HEK293 (cell line): Measurements from ENCODE around the gene KRTAP19-3.

Source experiments
- CTCF ChIA-PET: fragments of 350-600 bp; formaldehyde crosslinking; extraction: SDS; loops from one replicate; lab custom pipeline; 2021; ENCODE audit warnings: antibody characterized with exemption; lab: Yijun Ruan, JAX
- POLR2A ChIA-PET: fragments of 300-600 bp; formaldehyde crosslinking; extraction: SDS; loops from one replicate; lab custom pipeline; 2020; ENCODE audit warnings: antibody characterized with exemption, inconsistent platforms; lab: Yijun Ruan, JAX
- H3K27ac ChIP-seq: fragments of 200-500 bp; sonication (Bioruptor generic); 2 replicates; pipeline ENCODE4 v1.5.1; 2014; ENCODE audit warnings: low read depth, low read length, control low read depth, inconsistent platforms; ENCODE audit errors: extremely low read depth
- H3K36me3 ChIP-seq, 2 experiments: fragments of 200-500 bp in 1 of 2; sonication (Bioruptor generic) in 1 of 2; 1 replicate in 1 of 2; 2 replicates in 1 of 2; pipeline ENCODE4 v1.5.1; 2014 to 2017; ENCODE audit warnings: inconsistent platforms in 2 of 2, low read length in 2 of 2; ENCODE audit not compliant: control insufficient read depth in 2 of 2, insufficient read depth in 1 of 2
- H3K4me1 ChIP-seq: fragments of 200-500 bp; sonication (Bioruptor generic); 2 replicates; pipeline ENCODE4 v1.5.1; 2014; ENCODE audit warnings: mild to moderate bottlenecking, low read length, inconsistent platforms; ENCODE audit not compliant: control insufficient read depth, insufficient read depth
- H3K4me3 ChIP-seq: 2 replicates; pipeline ENCODE4 v1.5.1; 2011; ENCODE audit warnings: low read depth, mild to moderate bottlenecking, control low read depth, low read length, moderate library complexity
- H3K9me3 ChIP-seq: fragments of 200-500 bp; sonication (Bioruptor generic); 2 replicates; pipeline ENCODE4 v1.5.1; 2014; ENCODE audit warnings: low read depth, low read length, inconsistent platforms; ENCODE audit not compliant: control insufficient read depth, insufficient read depth
- GLI2 ChIP-seq: fragments of 450-650 bp; formaldehyde crosslinking; IDR thresholded peaks from 2 replicates; pipeline ENCODE4; 2017; ENCODE audit warnings: missing biosample characterization, missing genetic modification characterization, low read depth, borderline replicate concordance
- GLI4 ChIP-seq: fragments of 450-650 bp; formaldehyde crosslinking; IDR thresholded peaks from 2 replicates; pipeline ENCODE4 v1.5.1; 2016; ENCODE audit warnings: missing biosample characterization, missing genetic modification characterization
- SCRT2 ChIP-seq: fragments of 450-650 bp; formaldehyde crosslinking; IDR thresholded peaks from 2 replicates; pipeline ENCODE4 v1.5.1; 2016; ENCODE audit warnings: missing biosample characterization, missing genetic modification characterization
- ZNF121 ChIP-seq: fragments of 450-650 bp; formaldehyde crosslinking; IDR thresholded peaks from 2 replicates; pipeline ENCODE4 v1.5.1; 2016; ENCODE audit warnings: missing biosample characterization, missing genetic modification characterization
- ZNF140 ChIP-seq: fragments of 450-650 bp; formaldehyde crosslinking; IDR thresholded peaks from 2 replicates; pipeline ENCODE4 v1.5.1; 2016; ENCODE audit warnings: missing biosample characterization, missing genetic modification characterization
- ZSCAN16 ChIP-seq: fragments of 450-650 bp; formaldehyde crosslinking; IDR thresholded peaks from 2 replicates; pipeline ENCODE4 v1.5.1; 2016; ENCODE audit warnings: missing biosample characterization, missing genetic modification characterization

KRTAP19-3 gene

GRCh38 chr21:30443226-30443625 lies 48.6 kb downstream of the KRTAP19-3 start:
- TF ChIP-seq GLI2: no peak
- no peak for TF ChIP-seq SCRT2 (tag by site-specific recombination)
- no peak for TF ChIP-seq ZNF140 (tag by site-specific recombination)
- TF ChIP-seq GLI4 (tag by site-specific recombination): no peak
- no peak for TF ChIP-seq ZNF121 (tag by site-specific recombination)
- TF ChIP-seq ZSCAN16 (tag by site-specific recombination): no peak
- POLR2A ChIA-PET: no interaction called here
- Histone ChIP-seq H3K36me3 (no peaks in the 10 kb centered on the region), H3K4me3 (no peak overlapping the region), H3K27ac (no peak overlapping the region), H3K9me3 (no peaks in the 10 kb centered on the region), H3K4me1 (no peaks in the 10 kb centered on the region)
- CTCF ChIA-PET: interaction anchor here (0.6 to 2.2 kb wide), 4 partner anchors 10 to 994 kb away, joined by 3 to 12 read pairs (median 3); no protein-coding TSS in a partner anchor
